Measurements from ENCODE around the gene SMURF1. TPM values are rescaled to one million over a fixed set of nuclear protein-coding genes. Genes with fewer than 3 reads are reported as not detected.
A peak's percentile ranks its signal among the peaks of the same experiment; 100 is the strongest.

Gene SMURF1
- total RNA-seq, 3 donors from 2014 or later (not counting 1 experiment from before 2014, with no cell fraction given): 33.3 to 34.7 (median 34.2) TPM

- intact Hi-C loops (cut with micrococcal nuclease): no loop called here
- Histone ChIP-seq H3K27ac (ENCODE audit: low read length) (no peak overlapping the region), H3K4me3 (ENCODE audit: low read length) (no peak overlapping the region), H3K9me3 (ENCODE audit: control insufficient read depth, insufficient read depth, low read length) (no peaks in the 10 kb centered on the region), H3K4me1 (ENCODE audit: control insufficient read depth, insufficient read depth, low read length) (no peaks in the 10 kb centered on the region), H3K36me3 (ENCODE audit: control insufficient read depth, insufficient read depth, low read length) (peaks cover 72% of the 10 kb centered on the region), H3K27me3 (ENCODE audit: control insufficient read depth, insufficient read depth, low read length) (no peaks in the 10 kb centered on the region)
- ATAC-seq: no peak
- Mint-ChIP-seq H3K4me1 (peaks cover 5 to 18% of the 10 kb centered on the region in 2 donors), H3K27ac (no peak overlapping the region), H3K27me3 (ENCODE audit: low read depth in 2 of 2) (no peaks in the 10 kb centered on the region), H3K4me3 (no peak overlapping the region), H3K36me3 (peaks cover under 1% of the 10 kb centered on the region), H3K9me3 (no peaks in the 10 kb centered on the region)
- DNase-seq: no peak
- WGBS (ENCODE audit: insufficient coverage): 100% methylated on average over 2 of the region's 3 CpGs
- TF ChIP-seq CTCF (IDR thresholded peaks at IDR 0.05): no peak
These were observed 146.1 kb downstream of the SMURF1 start for GRCh38 chr7:98997846-98998245.

GRCh38 chr7:98996150-98996552, 147.8 kb downstream of the SMURF1 start:
- WGBS (ENCODE audit: insufficient coverage): 88% methylated on average over 14 of the region's 15 CpGs
- Histone ChIP-seq H3K27ac (ENCODE audit: low read length) (no peak overlapping the region), H3K4me1 (ENCODE audit: control insufficient read depth, insufficient read depth, low read length) (no peaks in the 10 kb centered on the region), H3K4me3 (ENCODE audit: low read length) (no peak overlapping the region), H3K36me3 (ENCODE audit: control insufficient read depth, insufficient read depth, low read length) (peaks cover 75% of the 10 kb centered on the region), H3K9me3 (ENCODE audit: control insufficient read depth, insufficient read depth, low read length) (no peaks in the 10 kb centered on the region), H3K27me3 (ENCODE audit: control insufficient read depth, insufficient read depth, low read length) (no peaks in the 10 kb centered on the region)
- no peak for ATAC-seq
- no peak for TF ChIP-seq CTCF (IDR thresholded peaks at IDR 0.05)
- Mint-ChIP-seq H3K27me3 (ENCODE audit: low read depth in 2 of 2) (no peaks in the 10 kb centered on the region), H3K36me3 (peaks cover 18% of the 10 kb centered on the region), H3K4me1 (peaks cover 4 to 10% of the 10 kb centered on the region in 2 donors), H3K27ac (peak overlapping the region in 1 of 2 donors; percentile 41), H3K4me3 (no peak overlapping the region), H3K9me3 (no peaks in the 10 kb centered on the region)
- intact Hi-C loops (cut with micrococcal nuclease): no loop called here
- DNase-seq: no peak

- Histone ChIP-seq H3K27ac (ENCODE audit: low read length) (no peak overlapping the region), H3K36me3 (ENCODE audit: control insufficient read depth, insufficient read depth, low read length) (peaks cover 76% of the 10 kb centered on the region), H3K27me3 (ENCODE audit: control insufficient read depth, insufficient read depth, low read length) (no peaks in the 10 kb centered on the region), H3K9me3 (ENCODE audit: control insufficient read depth, insufficient read depth, low read length) (no peaks in the 10 kb centered on the region), H3K4me1 (ENCODE audit: control insufficient read depth, insufficient read depth, low read length) (no peaks in the 10 kb centered on the region), H3K4me3 (ENCODE audit: low read length) (no peak overlapping the region)
- peak overlapping the region in 1 of 2 donors; percentile 41 for H3K27ac Mint-ChIP-seq
- H3K9me3 Mint-ChIP-seq: no peaks in the 10 kb centered on the region
- TF ChIP-seq CTCF (IDR thresholded peaks at IDR 0.05): no peak
- no peak overlapping the region for H3K4me3 Mint-ChIP-seq
- 98% methylated on average over 16 of the region's 16 CpGs for WGBS (ENCODE audit: insufficient coverage)
- intact Hi-C loops (cut with micrococcal nuclease): no loop called here
- H3K27me3 Mint-ChIP-seq (ENCODE audit: low read depth in 2 of 2): no peaks in the 10 kb centered on the region
- DNase-seq (no peak), ATAC-seq (no peak)
- peaks cover 23% of the 10 kb centered on the region for H3K36me3 Mint-ChIP-seq
- peaks cover 0 to 10% of the 10 kb centered on the region in 2 donors for H3K4me1 Mint-ChIP-seq
These were observed 148.3 kb downstream of the SMURF1 start for GRCh38 chr7:98995523-98996149.

- no peaks in the 10 kb centered on the region for H3K27me3 Mint-ChIP-seq (ENCODE audit: low read depth in 2 of 2)
- no peak overlapping the region for H3K4me3 ChIP-seq (ENCODE audit: low read length)
- peaks cover 76% of the 10 kb centered on the region for H3K36me3 ChIP-seq (ENCODE audit: control insufficient read depth, insufficient read depth, low read length)
- peaks cover 27% of the 10 kb centered on the region for H3K36me3 Mint-ChIP-seq
- no peaks in the 10 kb centered on the region for H3K9me3 ChIP-seq (ENCODE audit: control insufficient read depth, insufficient read depth, low read length)
- 99% methylated on average over 13 of the region's 13 CpGs for WGBS (ENCODE audit: insufficient coverage)
- no peak for ATAC-seq
- H3K27ac Mint-ChIP-seq: no peak overlapping the region
- no peak for TF ChIP-seq CTCF (IDR thresholded peaks at IDR 0.05)
- no peak for DNase-seq
- H3K4me1 Mint-ChIP-seq: peaks cover 0 to 10% of the 10 kb centered on the region in 2 donors
- intact Hi-C loops (cut with micrococcal nuclease): no loop called here
- H3K27ac ChIP-seq (ENCODE audit: low read length): no peak overlapping the region
- H3K4me3 Mint-ChIP-seq: no peak overlapping the region
- no peaks in the 10 kb centered on the region for H3K4me1 ChIP-seq (ENCODE audit: control insufficient read depth, insufficient read depth, low read length)
- H3K27me3 ChIP-seq (ENCODE audit: control insufficient read depth, insufficient read depth, low read length): no peaks in the 10 kb centered on the region
- H3K9me3 Mint-ChIP-seq: no peaks in the 10 kb centered on the region
These were observed 148.8 kb downstream of the SMURF1 start for GRCh38 chr7:98995111-98995510.
